Mesendoderm (in vitro differentiated cells): ENCODE measurements around the gene MUCL3.

Experiments
- DNase-seq: peaks from one replicate; pipeline ENCODE4 v3.0.0; 2013
- H2AK5ac ChIP-seq: 2 replicates; pipeline ENCODE4 v1.6.1; 2013; ENCODE audit warnings: low read length, inconsistent platforms
- H2BK120ac ChIP-seq: 2 replicates; pipeline ENCODE4 v1.6.1; 2013; ENCODE audit warnings: low read depth, mild to moderate bottlenecking, low read length, moderate library complexity, mixed read lengths
- H2BK15ac ChIP-seq: replicated peaks from 2 replicates; pipeline ENCODE4 v1.6.1; 2013; ENCODE audit warnings: low read depth, mild to moderate bottlenecking, moderate library complexity
- H2BK5ac ChIP-seq: 2 replicates; pipeline ENCODE4 v1.6.1; 2013; ENCODE audit warnings: low read length, inconsistent platforms
- H3K18ac ChIP-seq: 2 replicates; pipeline ENCODE4 v1.6.1; 2013; ENCODE audit warnings: mild to moderate bottlenecking, low read length, mixed read lengths
- H3K23ac ChIP-seq: one replicate; pipeline ENCODE4 v1.6.1; 2013; ENCODE audit warnings: low read length
- H3K27ac ChIP-seq: 2 replicates; pipeline ENCODE4 v1.5.1; 2013; ENCODE audit warnings: low read depth, mild to moderate bottlenecking, inconsistent platforms, low read length, moderate library complexity
- H3K27me3 ChIP-seq: 2 replicates; pipeline ENCODE4 v1.6.1; 2013; ENCODE audit warnings: low read length, control low read depth, mild to moderate bottlenecking, inconsistent platforms; ENCODE audit not compliant: insufficient read depth, poor library complexity
- H3K36me3 ChIP-seq: 2 replicates; pipeline ENCODE4 v1.6.1; 2013; ENCODE audit warnings: low read length, inconsistent platforms; ENCODE audit not compliant: control insufficient read depth, insufficient read depth
- H3K4ac ChIP-seq: one replicate; pipeline ENCODE4 v1.6.1; 2013; ENCODE audit warnings: low read depth, mild to moderate bottlenecking, low read length, moderate library complexity
- H3K4me1 ChIP-seq: 2 replicates; pipeline ENCODE4 v1.6.1; 2013; ENCODE audit warnings: low read depth, low read length, inconsistent platforms; ENCODE audit not compliant: control insufficient read depth
- H3K4me2 ChIP-seq: 2 replicates; pipeline ENCODE4 v1.6.1; 2013; ENCODE audit warnings: low read length
- H3K4me3 ChIP-seq: 2 replicates; pipeline ENCODE4 v1.5.1; 2013; ENCODE audit warnings: mild to moderate bottlenecking, low read length
- H3K56ac ChIP-seq: one replicate; pipeline ENCODE4 v1.6.1; 2013; ENCODE audit warnings: low read length
- H3K79me1 ChIP-seq: 2 replicates; pipeline ENCODE4 v1.6.1; 2013; ENCODE audit warnings: low read length, inconsistent platforms
- H3K79me2 ChIP-seq: 2 replicates; pipeline ENCODE4 v1.6.1; 2013; ENCODE audit warnings: mild to moderate bottlenecking, low read length; ENCODE audit not compliant: control insufficient read depth, insufficient read depth
- H3K9ac ChIP-seq: 2 replicates; pipeline ENCODE4 v1.6.1; 2013; ENCODE audit warnings: low read length, inconsistent platforms
- H4K5ac ChIP-seq: one replicate; pipeline ENCODE4 v1.6.1; 2013; ENCODE audit warnings: low read length
- H4K8ac ChIP-seq: one replicate; pipeline ENCODE4 v1.6.1; 2013; ENCODE audit warnings: low read depth, mild to moderate bottlenecking, control low read depth, low read length, moderate library complexity
- WGBS: extraction: QIAGEN DNeasy Blood & Tissue Kit; methylation state at CpG from one replicate; pipeline ENCODE4 v1.1.7; 2013; ENCODE audit warnings: low lambda C conversion rate, missing lambda C conversion rate; ENCODE audit not compliant: insufficient coverage; ENCODE audit errors: extremely low coverage; 5-methylcytosine and 5-hydroxymethylcytosine counted together

Gene MUCL3

GRCh38 chr6:30930506-30930905 is 10.3 kb upstream of the MUCL3 start:
- Histone ChIP-seq H3K4me3 (no peak overlapping the region), H3K18ac (no peak overlapping the region), H3K79me1 (no peaks in the 10 kb centered on the region), H3K23ac (no peak overlapping the region), H3K79me2 (no peaks in the 10 kb centered on the region), H3K56ac (no peak overlapping the region), H4K5ac (no peak overlapping the region), H3K4me1 (no peaks in the 10 kb centered on the region), H2BK15ac (no peak overlapping the region), H3K4me2 (no peak overlapping the region), H2BK120ac (no peak overlapping the region), H3K9ac (no peak overlapping the region), H4K8ac (no peak overlapping the region), H3K4ac (no peak overlapping the region), H3K36me3 (peaks cover 5% of the 10 kb centered on the region), H3K27me3 (no peaks in the 10 kb centered on the region), H2BK5ac (no peak overlapping the region), H3K27ac (no peak overlapping the region), H2AK5ac (no peak overlapping the region)
- WGBS = no CpG with 5 or more reads among the region's 4 CpGs
- DNase-seq = no peak

GRCh38 chr6:30931272-30931671 is 9.5 kb upstream of the MUCL3 start:
- no peak overlapping the region for H3K4ac ChIP-seq
- H2BK120ac ChIP-seq = no peak overlapping the region
- no peak overlapping the region for H3K56ac ChIP-seq
- H4K5ac ChIP-seq = no peak overlapping the region
- no peaks in the 10 kb centered on the region for H3K79me2 ChIP-seq
- H3K4me2 ChIP-seq = no peak overlapping the region
- H2BK15ac ChIP-seq = no peak overlapping the region
- H3K23ac ChIP-seq = no peak overlapping the region
- no peaks in the 10 kb centered on the region for H3K4me1 ChIP-seq
- DNase-seq = no peak
- H3K4me3 ChIP-seq = no peak overlapping the region
- H3K18ac ChIP-seq = no peak overlapping the region
- no peak overlapping the region for H3K27ac ChIP-seq
- H3K79me1 ChIP-seq = no peaks in the 10 kb centered on the region
- H3K9ac ChIP-seq = no peak overlapping the region
- no peaks in the 10 kb centered on the region for H3K27me3 ChIP-seq
- WGBS = no CpG with 5 or more reads among the region's 8 CpGs
- H4K8ac ChIP-seq = no peak overlapping the region
- H3K36me3 ChIP-seq = peaks cover 3% of the 10 kb centered on the region
- H2BK5ac ChIP-seq = no peak overlapping the region
- no peak overlapping the region for H2AK5ac ChIP-seq

- Histone ChIP-seq H3K79me2 (no peaks in the 10 kb centered on the region), H3K27ac (no peak within 1 kb of the TSS), H4K8ac (no peak within 1 kb of the TSS), H3K4me2 (no peak within 1 kb of the TSS), H3K23ac (no peak within 1 kb of the TSS), H3K79me1 (no peaks in the 10 kb centered on the region), H3K18ac (no peak within 1 kb of the TSS), H4K5ac (no peak within 1 kb of the TSS), H3K4me1 (peaks cover under 1% of the 10 kb centered on the region), H2AK5ac (no peak within 1 kb of the TSS), H2BK15ac (no peak within 1 kb of the TSS), H2BK5ac (no peak within 1 kb of the TSS), H3K27me3 (no peaks in the 10 kb centered on the region), H3K56ac (no peak within 1 kb of the TSS), H3K9ac (no peak within 1 kb of the TSS), H2BK120ac (no peak within 1 kb of the TSS), H3K4ac (no peak within 1 kb of the TSS), H3K4me3 (no peak within 1 kb of the TSS), H3K36me3 (no peaks in the 10 kb centered on the region)
- no CpG with 5 or more reads among the region's 7 CpGs for WGBS
- no peak for DNase-seq
Measured at GRCh38 chr6:30931969-30932645, 8.7 kb upstream of the MUCL3 start, which contains the start of gene SFTA2. SFTA2 (minus strand) TSS chr6:30932170; CDS start chr6:30932096, 74 bp downstream.

GRCh38 chr6:30932665-30933365 is 8.0 kb upstream of the MUCL3 start:
- no peak overlapping the region for H3K4me3 ChIP-seq
- H4K8ac ChIP-seq = no peak overlapping the region
- H3K23ac ChIP-seq = no peak overlapping the region
- H2BK5ac ChIP-seq = no peak overlapping the region
- no peaks in the 10 kb centered on the region for H3K36me3 ChIP-seq
- no peaks in the 10 kb centered on the region for H3K27me3 ChIP-seq
- no CpG with 5 or more reads among the region's 6 CpGs for WGBS
- no peak overlapping the region for H2AK5ac ChIP-seq
- H2BK120ac ChIP-seq = no peak overlapping the region
- no peak overlapping the region for H3K4me2 ChIP-seq
- no peaks in the 10 kb centered on the region for H3K79me1 ChIP-seq
- H3K4me1 ChIP-seq = peaks cover 2% of the 10 kb centered on the region
- H3K56ac ChIP-seq = no peak overlapping the region
- H3K18ac ChIP-seq = no peak overlapping the region
- H2BK15ac ChIP-seq = no peak overlapping the region
- no peaks in the 10 kb centered on the region for H3K79me2 ChIP-seq
- no peak overlapping the region for H3K9ac ChIP-seq
- no peak overlapping the region for H3K4ac ChIP-seq
- H3K27ac ChIP-seq = no peak overlapping the region
- DNase-seq = no peak
- no peak overlapping the region for H4K5ac ChIP-seq

- no peak overlapping the region for H2BK5ac ChIP-seq
- WGBS = no CpG with 5 or more reads among the region's 3 CpGs
- H3K9ac ChIP-seq = no peak overlapping the region
- H3K23ac ChIP-seq = no peak overlapping the region
- no peak overlapping the region for H4K5ac ChIP-seq
- H3K4ac ChIP-seq = no peak overlapping the region
- H3K4me2 ChIP-seq = no peak overlapping the region
- no peaks in the 10 kb centered on the region for H3K79me1 ChIP-seq
- H3K4me3 ChIP-seq = no peak overlapping the region
- H3K79me2 ChIP-seq = no peaks in the 10 kb centered on the region
- H4K8ac ChIP-seq = no peak overlapping the region
- H3K4me1 ChIP-seq = peaks cover 2% of the 10 kb centered on the region
- no peak overlapping the region for H2BK120ac ChIP-seq
- no peaks in the 10 kb centered on the region for H3K36me3 ChIP-seq
- H2AK5ac ChIP-seq = no peak overlapping the region
- no peak for DNase-seq
- H3K18ac ChIP-seq = no peak overlapping the region
- no peak overlapping the region for H2BK15ac ChIP-seq
- no peak overlapping the region for H3K27ac ChIP-seq
- no peak overlapping the region for H3K56ac ChIP-seq
- H3K27me3 ChIP-seq = no peaks in the 10 kb centered on the region
Measured at GRCh38 chr6:30935018-30935417, 5.8 kb upstream of the MUCL3 start.
